HEK293T (cell line): ENCODE results near the gene ATP1A4.

ENCODE experiments used
- CTCF ChIA-PET: fragments of 350-600 bp; formaldehyde crosslinking; extraction: SDS; loops from one replicate; lab custom pipeline; 2021; ENCODE audit warnings: antibody characterized with exemption, inconsistent platforms; lab: Yijun Ruan, JAX
- POLR2A ChIA-PET: fragments of 350-600 bp; formaldehyde crosslinking; extraction: SDS; loops from one replicate; lab custom pipeline; 2020; ENCODE audit warnings: antibody characterized with exemption, inconsistent platforms; lab: Yijun Ruan, JAX
- DNase-seq: peaks from one replicate; pipeline ENCODE4 v3.0.0; 2012; ENCODE audit warnings: mixed read lengths; ENCODE audit errors: extremely low spot score
- ARNT ChIP-seq: fragments of 450-650 bp; IDR thresholded peaks from 2 replicates; pipeline ENCODE4 v1.6.1; 2017; ENCODE audit warnings: mild to moderate bottlenecking
- BHLHE40 ChIP-seq: fragments of 450-650 bp; IDR thresholded peaks from 2 replicates; pipeline ENCODE4 v1.6.1; 2016; ENCODE audit warnings: mild to moderate bottlenecking, moderate library complexity, borderline replicate concordance
- CTBP1 ChIP-seq: fragments of 450-650 bp; IDR thresholded peaks from 2 replicates; pipeline ENCODE4 v1.6.1; 2016; ENCODE audit warnings: borderline replicate concordance
- ELF4 ChIP-seq: fragments of 450-650 bp; IDR thresholded peaks from 2 replicates; pipeline ENCODE4 v1.6.1; 2017; ENCODE audit warnings: antibody characterized with exemption
- FOXA1 ChIP-seq: fragments of 450-650 bp; IDR thresholded peaks from 2 replicates; pipeline ENCODE4 v1.6.1; 2016; ENCODE audit warnings: mild to moderate bottlenecking
- FOXK2 ChIP-seq: fragments of 450-650 bp; IDR thresholded peaks from 2 replicates; pipeline ENCODE4 v1.6.1; 2016; ENCODE audit warnings: mild to moderate bottlenecking
- FOXM1 ChIP-seq: fragments of 450-650 bp; IDR thresholded peaks from 2 replicates; pipeline ENCODE4 v1.6.1; 2017; ENCODE audit warnings: mild to moderate bottlenecking, borderline replicate concordance
- HDGF ChIP-seq: fragments of 450-650 bp; IDR thresholded peaks from 2 replicates; pipeline ENCODE4 v1.6.1; 2017; ENCODE audit warnings: antibody characterized with exemption, borderline replicate concordance
- L3MBTL2 ChIP-seq: fragments of 450-650 bp; conservative IDR thresholded peaks from 2 replicates; pipeline ENCODE4 v1.6.1; 2016; ENCODE audit warnings: mild to moderate bottlenecking
- LEF1 ChIP-seq: fragments of 450-650 bp; IDR thresholded peaks from 2 replicates; pipeline ENCODE4 v1.6.1; 2017; ENCODE audit warnings: mild to moderate bottlenecking, borderline replicate concordance
- NFRKB ChIP-seq: fragments of 450-650 bp; IDR thresholded peaks from 2 replicates; pipeline ENCODE4 v1.6.1; 2016; ENCODE audit warnings: mild to moderate bottlenecking, moderate library complexity
- SP1 ChIP-seq: fragments of 450-650 bp; IDR thresholded peaks from 2 replicates; pipeline ENCODE4 v1.6.1; 2017
- SUZ12 ChIP-seq: fragments of 450-650 bp; IDR thresholded peaks from 2 replicates; pipeline ENCODE4 v1.6.1; 2016; ENCODE audit warnings: mild to moderate bottlenecking
- TARDBP ChIP-seq: fragments of 450-650 bp; IDR thresholded peaks from 2 replicates; pipeline ENCODE4 v1.6.1; 2016
- ZNF384 ChIP-seq: fragments of 450-650 bp; IDR thresholded peaks from 2 replicates; pipeline ENCODE4 v1.6.1; 2016
- TF ChIP-seq, protein P1 (sequence below): fragments of 450-650 bp; IDR thresholded peaks from 2 replicates; pipeline ENCODE4 v1.6.1; 2016

ATP1A4 gene

DNA sequence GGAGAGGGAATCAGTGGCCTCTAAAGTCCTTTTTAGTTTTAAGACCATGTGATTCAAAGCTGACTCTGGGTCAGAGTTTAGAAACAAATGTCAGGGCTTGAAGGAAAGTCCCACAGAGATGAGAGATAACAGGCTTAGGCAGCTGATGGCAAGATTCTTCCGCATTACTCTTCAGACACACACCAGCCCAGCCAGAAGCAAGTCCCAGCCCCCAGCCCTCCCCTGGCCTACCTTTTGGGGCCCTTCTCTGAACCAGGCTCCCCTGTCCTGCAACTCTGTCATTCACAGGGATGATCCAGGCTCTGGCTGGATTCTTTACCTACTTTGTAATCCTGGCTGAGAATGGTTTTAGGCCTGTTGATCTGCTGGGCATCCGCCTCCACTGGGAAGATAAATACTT is 25.8 kb downstream of the ATP1A4 start:
- POLR2A ChIA-PET, result no interaction called here
- no peak for DNase-seq
- TF ChIP-seq HDGF (no peak), FOXM1 (no peak), CTBP1 (no peak), SP1 (no peak), ZNF384 (no peak), LEF1 (no peak), BHLHE40 (no peak), L3MBTL2 (no peak)
- CTCF ChIA-PET, result interaction anchor here (1.1 kb wide), 1 partner anchor 131 kb away, joined by 3 read pairs; no protein-coding TSS in a partner anchor

DNA sequence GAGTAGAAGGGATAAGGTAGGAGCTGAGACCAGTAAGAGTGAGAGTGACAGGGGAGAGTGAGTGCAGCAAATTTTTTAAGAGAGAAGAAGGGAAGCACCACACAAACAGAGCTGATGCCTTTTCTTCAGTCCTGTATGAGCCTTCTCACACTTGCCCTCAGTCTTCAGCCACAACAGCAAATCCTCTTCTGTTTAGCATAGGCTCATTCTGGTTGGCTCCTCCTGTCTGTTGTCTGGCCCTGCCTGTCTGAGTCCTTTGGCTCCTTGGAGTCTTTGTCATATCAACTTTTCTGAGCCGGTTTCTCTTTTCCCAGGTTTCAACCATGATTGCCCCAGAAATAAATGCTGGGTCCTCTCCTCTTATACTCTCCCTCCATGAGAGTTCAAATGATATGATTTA is 26.3 kb downstream of the ATP1A4 start:
- no peak for DNase-seq
- POLR2A ChIA-PET, result no interaction called here
- CTCF ChIA-PET, result interaction anchor here (1.1 kb wide), 1 partner anchor 131 kb away, joined by 3 read pairs; no protein-coding TSS in a partner anchor
- no peak for TF ChIP-seq LEF1

DNA sequence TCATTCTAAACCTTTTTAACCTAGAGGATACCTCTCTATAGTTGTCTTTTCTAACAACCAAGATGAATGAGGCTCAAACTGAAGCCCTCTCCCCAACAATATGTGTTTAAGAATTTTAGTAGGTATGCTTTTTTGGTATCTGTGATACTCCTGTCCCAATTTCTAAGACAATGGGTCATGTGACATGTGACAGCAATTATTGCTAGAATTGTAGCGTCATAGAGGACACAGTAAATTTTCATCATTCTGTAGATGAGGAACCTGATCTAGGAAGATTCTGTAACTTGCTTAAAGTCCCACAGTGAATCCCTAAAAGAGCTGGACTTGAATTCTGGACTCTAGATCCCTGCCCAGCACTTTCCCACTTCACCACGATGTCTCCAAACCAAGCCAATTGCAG is 27.3 kb downstream of the ATP1A4 start:
- CTCF ChIA-PET, result no interaction called here
- DNase-seq, result no peak
- POLR2A ChIA-PET, result no interaction called here
- TF ChIP-seq HDGF (no peak), L3MBTL2 (no peak), FOXM1 (no peak), LEF1 (no peak), NFRKB (no peak), CTBP1 (no peak), ARNT (no peak), ZNF384 (no peak), FOXK2 (no peak), SUZ12 (no peak), BHLHE40 (no peak), ELF4 (no peak), TARDBP (no peak), SP1 (no peak), FOXA1 (no peak)
- TF ChIP-seq, protein P1, sequence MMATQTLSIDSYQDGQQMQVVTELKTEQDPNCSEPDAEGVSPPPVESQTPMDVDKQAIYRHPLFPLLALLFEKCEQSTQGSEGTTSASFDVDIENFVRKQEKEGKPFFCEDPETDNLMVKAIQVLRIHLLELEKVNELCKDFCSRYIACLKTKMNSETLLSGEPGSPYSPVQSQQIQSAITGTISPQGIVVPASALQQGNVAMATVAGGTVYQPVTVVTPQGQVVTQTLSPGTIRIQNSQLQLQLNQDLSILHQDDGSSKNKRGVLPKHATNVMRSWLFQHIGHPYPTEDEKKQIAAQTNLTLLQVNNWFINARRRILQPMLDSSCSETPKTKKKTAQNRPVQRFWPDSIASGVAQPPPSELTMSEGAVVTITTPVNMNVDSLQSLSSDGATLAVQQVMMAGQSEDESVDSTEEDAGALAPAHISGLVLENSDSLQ, result no peak

DNA sequence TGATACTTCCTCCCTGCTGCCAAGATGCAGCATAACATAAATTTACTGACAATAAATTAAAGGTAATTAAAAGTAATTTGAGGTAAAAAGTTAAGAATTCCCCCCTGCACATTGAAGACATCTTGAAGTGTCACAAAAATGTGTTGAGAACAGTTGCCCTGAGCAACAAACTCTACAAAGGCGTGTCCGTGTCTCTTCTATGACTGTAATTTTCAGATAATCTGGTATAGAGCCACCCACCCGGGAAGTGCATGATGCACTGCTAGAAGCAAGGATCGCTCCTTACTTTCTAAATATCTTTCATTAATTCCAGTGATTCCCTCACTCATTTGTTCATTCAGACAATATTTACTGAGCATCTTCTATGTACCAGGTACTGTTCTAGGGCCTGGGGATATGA is 27.9 kb downstream of the ATP1A4 start:
- ChIA-PET POLR2A (no interaction called here), CTCF (no interaction called here)
- no peak for TF ChIP-seq ARNT
- no peak for TF ChIP-seq HDGF
- no peak for DNase-seq

DNA sequence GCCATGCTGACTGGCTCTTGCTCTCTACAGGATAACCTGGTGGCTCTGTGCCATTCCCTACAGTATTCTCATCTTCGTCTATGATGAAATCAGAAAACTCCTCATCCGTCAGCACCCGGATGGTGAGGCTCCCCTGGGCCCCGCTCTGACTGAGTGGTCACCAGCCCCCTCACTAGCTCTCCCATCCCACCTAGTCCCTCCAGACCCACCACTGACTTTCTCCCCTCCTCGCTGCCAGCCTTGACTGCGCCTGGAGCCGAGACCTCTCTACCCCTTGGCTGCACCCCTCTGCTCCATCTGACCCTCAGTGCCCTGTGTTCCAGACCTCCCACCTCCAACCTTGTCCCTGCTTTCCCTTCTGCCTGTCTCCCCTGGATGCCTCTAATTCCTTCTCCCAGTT is 34.8 kb downstream of the ATP1A4 start:
- CTCF ChIA-PET, result no interaction called here
- no peak for DNase-seq
- TF ChIP-seq L3MBTL2 (no peak), TARDBP (no peak), FOXK2 (no peak), FOXM1 (no peak), ARNT (no peak), SUZ12 (no peak), LEF1 (no peak), SP1 (no peak), HDGF (no peak), NFRKB (no peak), BHLHE40 (no peak), ELF4 (no peak), ZNF384 (no peak), CTBP1 (no peak), FOXA1 (no peak)
- TF ChIP-seq, protein P1, result no peak
- POLR2A ChIA-PET, result no interaction called here

DNA sequence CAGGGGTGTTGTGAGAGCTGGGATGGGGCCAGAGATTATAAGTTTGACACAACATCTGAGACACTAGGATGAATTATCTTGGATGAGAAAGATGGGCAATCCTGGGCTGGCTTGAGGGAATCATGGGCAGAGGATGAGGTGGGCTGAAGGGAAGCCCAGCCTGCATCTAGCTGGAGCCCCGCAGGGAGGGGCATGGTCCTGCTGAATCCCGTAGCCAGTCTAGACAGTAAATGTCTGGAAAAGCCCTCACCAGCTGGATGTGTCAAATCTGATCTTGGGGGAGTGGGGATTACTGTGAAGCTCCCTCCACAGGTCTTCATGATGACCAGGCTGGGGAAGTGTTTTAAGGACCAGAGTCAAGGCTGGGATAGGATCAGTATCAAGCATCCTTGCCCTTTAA is 35.3 kb downstream of the ATP1A4 start:
- ChIA-PET CTCF (no interaction called here), POLR2A (no interaction called here)
- no peak for DNase-seq
- TF ChIP-seq HDGF (no peak), ARNT (no peak), ZNF384 (no peak), L3MBTL2 (no peak), ELF4 (no peak), FOXA1 (no peak), FOXK2 (no peak), BHLHE40 (no peak), FOXM1 (no peak), NFRKB (no peak), TARDBP (no peak), SUZ12 (no peak), LEF1 (no peak), SP1 (no peak)
- TF ChIP-seq, protein P1, result no peak

DNA sequence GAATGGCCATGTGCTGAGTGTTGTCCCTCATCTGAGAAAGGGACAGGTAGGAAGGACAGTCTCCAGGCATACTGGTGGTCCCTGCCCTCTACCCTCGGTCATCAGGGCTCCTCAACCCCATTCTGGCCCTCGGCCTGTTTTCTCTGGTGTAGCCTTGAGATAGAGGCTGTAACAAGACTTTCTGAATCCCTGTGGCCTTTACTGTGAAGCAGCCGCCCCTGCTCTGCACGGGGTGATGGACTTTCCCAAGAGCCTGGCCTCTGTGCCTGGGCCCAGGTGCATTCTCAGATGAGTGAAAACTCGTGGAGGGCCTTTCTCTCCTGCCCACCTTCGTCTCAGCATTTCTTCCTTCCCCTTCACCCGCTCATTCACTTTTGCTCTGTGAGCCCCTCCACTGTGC is 36.0 kb downstream of the ATP1A4 start:
- DNase-seq, result no peak
- ChIA-PET CTCF (no interaction called here), POLR2A (no interaction called here)
- TF ChIP-seq NFRKB (no peak), ARNT (no peak), ZNF384 (no peak), SP1 (no peak), TARDBP (no peak), ELF4 (no peak), BHLHE40 (no peak), FOXA1 (no peak), FOXK2 (no peak), L3MBTL2 (no peak), HDGF (no peak), SUZ12 (no peak), FOXM1 (no peak), LEF1 (no peak), CTBP1 (no peak)
- TF ChIP-seq, protein P1, result no peak
